GM12801 (cell line): Measurements from ENCODE around the gene ABTB2.

Experiments used
- TF ChIP-seq, protein P1 (sequence below): IDR thresholded peaks from one replicate; pipeline ENCODE4 v1.5.1; 2011; ENCODE audit warnings: control low read depth; ENCODE audit not compliant: insufficient read length; ENCODE audit errors: extremely low read depth

Gene ABTB2

DNA sequence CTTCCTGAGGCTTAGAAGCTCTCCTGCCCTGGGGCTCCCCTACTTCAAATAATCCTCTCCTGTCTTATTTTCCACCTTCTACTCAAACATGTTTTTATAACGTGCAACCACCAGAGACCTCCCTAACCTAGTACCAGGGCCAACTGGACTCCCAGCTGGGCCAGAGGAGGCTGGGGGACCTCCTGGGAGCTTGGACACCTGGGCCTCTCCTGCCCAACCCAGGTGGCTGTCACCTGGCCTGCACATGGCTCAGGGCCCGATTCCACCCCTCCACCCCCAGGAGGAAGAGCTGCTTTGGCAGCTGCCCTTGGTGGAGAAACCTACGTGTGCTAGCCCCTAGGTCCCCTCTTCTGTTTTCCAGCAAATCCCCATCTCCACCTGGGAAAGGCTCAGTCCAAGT is 105.2 kb downstream of the ABTB2 start:
- TF ChIP-seq, protein P1, sequence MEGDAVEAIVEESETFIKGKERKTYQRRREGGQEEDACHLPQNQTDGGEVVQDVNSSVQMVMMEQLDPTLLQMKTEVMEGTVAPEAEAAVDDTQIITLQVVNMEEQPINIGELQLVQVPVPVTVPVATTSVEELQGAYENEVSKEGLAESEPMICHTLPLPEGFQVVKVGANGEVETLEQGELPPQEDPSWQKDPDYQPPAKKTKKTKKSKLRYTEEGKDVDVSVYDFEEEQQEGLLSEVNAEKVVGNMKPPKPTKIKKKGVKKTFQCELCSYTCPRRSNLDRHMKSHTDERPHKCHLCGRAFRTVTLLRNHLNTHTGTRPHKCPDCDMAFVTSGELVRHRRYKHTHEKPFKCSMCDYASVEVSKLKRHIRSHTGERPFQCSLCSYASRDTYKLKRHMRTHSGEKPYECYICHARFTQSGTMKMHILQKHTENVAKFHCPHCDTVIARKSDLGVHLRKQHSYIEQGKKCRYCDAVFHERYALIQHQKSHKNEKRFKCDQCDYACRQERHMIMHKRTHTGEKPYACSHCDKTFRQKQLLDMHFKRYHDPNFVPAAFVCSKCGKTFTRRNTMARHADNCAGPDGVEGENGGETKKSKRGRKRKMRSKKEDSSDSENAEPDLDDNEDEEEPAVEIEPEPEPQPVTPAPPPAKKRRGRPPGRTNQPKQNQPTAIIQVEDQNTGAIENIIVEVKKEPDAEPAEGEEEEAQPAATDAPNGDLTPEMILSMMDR: no peak

GRCh38 chr11:34252015-34252414 is 105.8 kb downstream of the ABTB2 start:
- TF ChIP-seq, protein P1: no peak

- TF ChIP-seq, protein P1: no peak
These were observed 106.2 kb downstream of the ABTB2 start for GRCh38 chr11:34251589-34251980.

DNA sequence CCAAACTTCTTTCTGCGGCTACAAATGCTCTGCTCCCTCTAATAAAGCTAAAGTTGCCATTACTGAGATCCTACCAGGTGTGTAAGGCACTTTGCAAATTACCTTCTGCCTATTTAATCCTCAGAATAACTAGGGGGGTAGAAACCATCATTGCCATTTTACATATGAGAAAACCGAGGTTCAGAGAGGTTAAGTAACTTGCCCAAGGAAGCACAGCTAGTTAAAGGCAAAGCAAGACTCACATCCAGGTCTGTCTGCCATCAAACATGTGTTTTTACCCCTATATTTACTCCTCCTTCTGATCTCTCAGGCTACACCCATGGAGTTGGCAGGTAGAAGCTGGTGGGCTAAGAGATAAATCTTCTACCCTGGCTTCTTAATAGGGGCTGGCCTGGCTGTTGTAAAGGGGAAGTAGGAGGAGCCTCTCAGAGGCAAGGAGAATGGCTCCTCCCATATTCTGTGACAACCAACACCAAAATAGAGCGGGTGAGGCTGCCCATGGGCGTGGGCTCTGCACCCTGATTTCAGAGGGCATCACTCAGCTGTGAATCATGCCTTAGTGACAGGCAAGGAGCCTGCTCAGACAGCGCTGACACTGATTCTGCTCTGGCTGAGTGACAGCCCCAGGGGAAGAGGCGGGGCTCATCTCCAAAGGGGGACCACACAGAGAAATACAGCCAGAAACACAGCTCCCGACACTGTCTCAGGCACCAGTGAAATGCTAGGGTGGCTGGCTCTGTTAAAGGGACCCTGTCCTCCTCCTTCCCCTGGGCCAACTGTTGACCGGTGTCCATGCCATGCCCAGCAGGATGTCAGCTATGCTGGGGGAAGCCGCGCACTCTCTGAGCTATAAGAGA is 106.8 kb downstream of the ABTB2 start:
- TF ChIP-seq, protein P1: no peak

- TF ChIP-seq, protein P1: no peak
These were observed 107.6 kb downstream of the ABTB2 start for GRCh38 chr11:34250211-34250610.

- TF ChIP-seq, protein P1: no peak
These were observed 108.4 kb downstream of the ABTB2 start for GRCh38 chr11:34249439-34249838.

DNA sequence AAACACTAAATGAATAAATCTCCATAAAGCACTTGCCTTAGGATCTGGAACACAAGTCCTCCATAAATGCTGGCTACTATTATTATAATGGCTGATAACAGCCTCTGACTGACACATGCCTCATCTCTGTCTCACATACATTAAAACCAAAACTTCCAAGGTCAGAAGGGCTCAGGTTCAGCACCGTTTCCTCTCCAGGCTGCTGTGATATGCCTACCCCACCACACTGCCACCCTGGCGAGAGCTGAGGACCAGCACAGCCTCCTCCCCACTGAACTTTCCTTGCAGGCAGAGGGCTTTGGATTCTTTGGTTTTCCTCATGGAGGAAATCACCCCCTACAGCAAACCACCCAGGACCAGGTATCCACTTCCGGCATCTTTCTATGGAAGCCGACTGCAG is 112.8 kb downstream of the ABTB2 start:
- TF ChIP-seq, protein P1: no peak
